Daoy (cell line): ENCODE results near the gene SH3RF3. TPM values are rescaled to one million over a fixed set of nuclear protein-coding genes. Genes with fewer than 3 reads are reported as not detected.

ENCODE experiments used
- DNase-seq: peaks from one replicate; pipeline ENCODE4 v3.0.0-alpha.2; 2015; ENCODE audit warnings: low read depth
- total RNA-seq: library from RNA; depleted of rRNA; stranded (reverse); fragments of >200 nt; shearing (Covaris generic); gene quantifications from 2 replicates; pipeline ENCODE4 v1.2.3, GENCODE V29; 2014

SH3RF3 gene
- total RNA-seq, 1 experiment from 2014 or later: 3.0 TPM

- no peak for DNase-seq
Observed at GRCh38 chr2:109201465-109202327, 72.7 kb downstream of the SH3RF3 start.

GRCh38 chr2:109202486-109202885 lies 73.5 kb downstream of the SH3RF3 start:
- DNase-seq: no peak

- DNase-seq: no peak
Observed at GRCh38 chr2:109203246-109204011, 74.4 kb downstream of the SH3RF3 start.

- no peak for DNase-seq
Observed at GRCh38 chr2:109204412-109204811, 75.4 kb downstream of the SH3RF3 start.

- DNase-seq: no peak
Observed at GRCh38 chr2:109205447-109205846, 76.4 kb downstream of the SH3RF3 start.

GRCh38 chr2:109206569-109207146 lies 77.7 kb downstream of the SH3RF3 start:
- DNase-seq: no peak

GRCh38 chr2:109207176-109207575 lies 78.2 kb downstream of the SH3RF3 start:
- no peak for DNase-seq

GRCh38 chr2:109208071-109208950 lies 79.3 kb downstream of the SH3RF3 start:
- no peak for DNase-seq

GRCh38 chr2:109208951-109209335 lies 79.9 kb downstream of the SH3RF3 start:
- DNase-seq: no peak

GRCh38 chr2:109209412-109209811 lies 80.4 kb downstream of the SH3RF3 start:
- DNase-seq: peak; percentile 74

GRCh38 chr2:109209941-109210340 lies 80.9 kb downstream of the SH3RF3 start:
- no peak for DNase-seq

GRCh38 chr2:109210431-109211200 lies 81.6 kb downstream of the SH3RF3 start:
- DNase-seq: no peak

- DNase-seq: no peak
Observed at GRCh38 chr2:109211315-109211714, 82.3 kb downstream of the SH3RF3 start.

GRCh38 chr2:109212836-109213563 lies 84.0 kb downstream of the SH3RF3 start:
- DNase-seq: no peak

GRCh38 chr2:109213646-109214433 lies 84.8 kb downstream of the SH3RF3 start:
- peak; percentile 91 for DNase-seq

- no peak for DNase-seq
Observed at GRCh38 chr2:109214651-109215371, 85.8 kb downstream of the SH3RF3 start.

GRCh38 chr2:109215866-109216265 lies 86.9 kb downstream of the SH3RF3 start:
- no peak for DNase-seq

GRCh38 chr2:109216332-109216731 lies 87.3 kb downstream of the SH3RF3 start:
- no peak for DNase-seq
